Esophagus muscularis mucosa (tissue), 4 donors: Measurements from ENCODE around the gene BLACAT1.

Experiments used
- EP300 ChIP-seq: sonication (generic); formaldehyde crosslinking; IDR thresholded peaks from one replicate; pipeline ENCODE4 v1.6.1; 2017; ENCODE audit warnings: antibody characterized with exemption
- POLR2A ChIP-seq: fragments of 450-650 bp; IDR thresholded peaks from one replicate; pipeline ENCODE4 v1.6.1; 2017; ENCODE audit warnings: antibody characterized with exemption, moderate library complexity, mild to moderate bottlenecking, low read depth
- POLR2AphosphoS5 ChIP-seq, 2 donors: sonication (generic); formaldehyde crosslinking; IDR thresholded peaks; one replicate each; pipeline ENCODE4 v1.6.1; 2017; ENCODE audit warnings: antibody characterized with exemption in 2 of 2
- TF ChIP-seq, protein P1 (sequence below), 3 experiments: fragments of 200-600 bp in 2 of 3; fragments of 450-650 bp in 1 of 3; sonication (generic) in 2 of 3; IDR thresholded peaks; one replicate each; pipeline ENCODE4 v1.5.1; 2017 to 2019; ENCODE audit warnings: antibody characterized with exemption in 3 of 3, mild to moderate bottlenecking in 2 of 3, moderate library complexity in 1 of 3

DNA sequence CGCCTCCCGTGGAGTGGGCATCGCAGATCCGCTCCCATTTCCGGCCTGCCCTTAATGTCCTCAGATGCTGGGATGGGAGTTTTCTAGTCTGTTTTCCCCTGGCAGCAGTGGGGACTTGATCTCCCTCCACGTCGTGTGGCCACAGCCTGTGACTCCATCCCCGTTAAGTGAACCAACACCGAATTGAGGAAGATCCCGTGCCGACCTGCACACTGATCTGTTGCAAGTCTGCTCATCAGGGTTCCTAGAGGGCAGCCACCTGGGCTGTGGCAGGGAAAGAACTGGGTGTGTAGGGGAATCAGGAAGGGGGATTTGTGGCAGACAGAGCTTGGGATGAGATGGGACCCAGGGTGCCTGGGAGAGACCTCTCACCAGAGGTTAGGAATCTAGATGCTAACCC is 25.4 kb upstream of the BLACAT1 start:
- TF ChIP-seq, protein P1, sequence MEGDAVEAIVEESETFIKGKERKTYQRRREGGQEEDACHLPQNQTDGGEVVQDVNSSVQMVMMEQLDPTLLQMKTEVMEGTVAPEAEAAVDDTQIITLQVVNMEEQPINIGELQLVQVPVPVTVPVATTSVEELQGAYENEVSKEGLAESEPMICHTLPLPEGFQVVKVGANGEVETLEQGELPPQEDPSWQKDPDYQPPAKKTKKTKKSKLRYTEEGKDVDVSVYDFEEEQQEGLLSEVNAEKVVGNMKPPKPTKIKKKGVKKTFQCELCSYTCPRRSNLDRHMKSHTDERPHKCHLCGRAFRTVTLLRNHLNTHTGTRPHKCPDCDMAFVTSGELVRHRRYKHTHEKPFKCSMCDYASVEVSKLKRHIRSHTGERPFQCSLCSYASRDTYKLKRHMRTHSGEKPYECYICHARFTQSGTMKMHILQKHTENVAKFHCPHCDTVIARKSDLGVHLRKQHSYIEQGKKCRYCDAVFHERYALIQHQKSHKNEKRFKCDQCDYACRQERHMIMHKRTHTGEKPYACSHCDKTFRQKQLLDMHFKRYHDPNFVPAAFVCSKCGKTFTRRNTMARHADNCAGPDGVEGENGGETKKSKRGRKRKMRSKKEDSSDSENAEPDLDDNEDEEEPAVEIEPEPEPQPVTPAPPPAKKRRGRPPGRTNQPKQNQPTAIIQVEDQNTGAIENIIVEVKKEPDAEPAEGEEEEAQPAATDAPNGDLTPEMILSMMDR (IDR thresholded peaks at IDR 0.05) = no peak
- TF ChIP-seq POLR2A (no peak), POLR2AphosphoS5 (IDR thresholded peaks at IDR 0.05) (no peak), EP300 (no peak)
